Endothelial cell of umbilical vein (primary cell): ENCODE measurements around the gene OGT. TPM values are rescaled to one million over a fixed set of nuclear protein-coding genes. Genes with fewer than 3 reads are reported as not detected.

ENCODE experiments used
- BruUV-seq: library from RNA; stranded (reverse); fragments of 400-500 nt; replicated peaks from 2 replicates; lab custom pipeline; 2021; lab: Mats Ljungman, UMichigan
- CTCF ChIA-PET: fragments of 300-600, 350-600 bp; sonication (Branson Sonifier 250); formaldehyde crosslinking; loops from one replicate; lab custom pipeline; 2021; ENCODE audit warnings: antibody characterized with exemption, inconsistent platforms; lab: Charles Lee
- POLR2A ChIA-PET: fragments of 300-600, 350-600 bp; sonication (Branson Sonifier 250); formaldehyde crosslinking; loops from one replicate; lab custom pipeline; 2021; ENCODE audit warnings: antibody characterized with exemption, inconsistent platforms; lab: Charles Lee
- DNase-seq: peaks from one replicate; pipeline ENCODE4 v3.0.0-alpha.2; 2011; ENCODE audit warnings: low read depth, low spot score
- FAIRE-seq: peaks from 2 replicates; lab custom pipeline; 2011; peaks lifted over from hg19 to GRCh38; lab: Jason Lieb, UNC
- H2AFZ ChIP-seq: 2 replicates; pipeline ENCODE4 v1.6.0; 2012; ENCODE audit warnings: low read depth, low read length, control low read depth, inconsistent platforms
- H3K27ac ChIP-seq: 2 replicates; pipeline ENCODE4 v1.5.1; 2011; ENCODE audit warnings: low read depth, mild to moderate bottlenecking, control low read depth, low read length, moderate library complexity; ENCODE audit not compliant: insufficient read depth
- H3K27me3 ChIP-seq, 2 experiments: 2 replicates each; pipeline versions ENCODE4 v1.6.0 to v1.6.1; 2011; ENCODE audit warnings: low read length in 2 of 2, mixed read lengths in 1 of 2; ENCODE audit not compliant: control insufficient read depth in 2 of 2, insufficient read depth in 2 of 2
- H3K36me3 ChIP-seq, 2 experiments: 2 replicates in 1 of 2; 3 replicates in 1 of 2; pipeline ENCODE4 v1.5.1; 2011; ENCODE audit warnings: low read length in 2 of 2, mild to moderate bottlenecking in 1 of 2, moderate library complexity in 1 of 2; ENCODE audit not compliant: control insufficient read depth in 2 of 2, insufficient read depth in 2 of 2; ENCODE audit errors: extremely low read depth in 1 of 2
- H3K4me1 ChIP-seq: 3 replicates; pipeline ENCODE4 v1.5.1; 2011; ENCODE audit warnings: mild to moderate bottlenecking, low read length; ENCODE audit not compliant: control insufficient read depth, insufficient read depth; ENCODE audit errors: extremely low read depth
- H3K4me2 ChIP-seq: 2 replicates; pipeline ENCODE4 v1.6.1; 2011; ENCODE audit warnings: low read length, control low read depth, mixed read lengths; ENCODE audit not compliant: insufficient read depth
- H3K4me3 ChIP-seq, 3 experiments: fragments of 200-600 bp in 1 of 3; sonication (generic), shearing (Covaris generic) in 1 of 3; replicated peaks in 1 of 3; 2 replicates each; pipeline ENCODE4 v1.5.1; 2011 to 2016; ENCODE audit warnings: control low read depth in 3 of 3, low read length in 3 of 3, mild to moderate bottlenecking in 2 of 3, inconsistent platforms in 1 of 3, low read depth in 1 of 3, moderate library complexity in 1 of 3; ENCODE audit not compliant: insufficient read depth in 1 of 3
- H3K79me2 ChIP-seq: 2 replicates; pipeline ENCODE4 v1.6.0; 2012; ENCODE audit warnings: low read length, inconsistent platforms; ENCODE audit not compliant: control insufficient read depth, insufficient read depth
- H3K9ac ChIP-seq: replicated peaks from 2 replicates; pipeline ENCODE3; 2011; ENCODE audit warnings: low read length, control low read depth; ENCODE audit not compliant: insufficient read depth; ENCODE audit errors: extremely low read depth
- H3K9me1 ChIP-seq: replicated peaks from 3 replicates; pipeline ENCODE4 v1.6.0; 2011; ENCODE audit warnings: mild to moderate bottlenecking, low read length; ENCODE audit not compliant: control insufficient read depth, insufficient read depth; ENCODE audit errors: extremely low read depth
- H3K9me3 ChIP-seq: replicated peaks from 2 replicates; pipeline ENCODE4 v1.5.1; 2012; ENCODE audit warnings: low read length, inconsistent platforms; ENCODE audit not compliant: control insufficient read depth, insufficient read depth
- H4K20me1 ChIP-seq: replicated peaks from 2 replicates; pipeline ENCODE3; 2011; ENCODE audit warnings: mild to moderate bottlenecking, low read length; ENCODE audit not compliant: control insufficient read depth, insufficient read depth; ENCODE audit errors: extremely low read depth
- EZH2 ChIP-seq: IDR thresholded peaks from 2 replicates; pipeline ENCODE4 v1.6.1; 2012; ENCODE audit warnings: borderline replicate concordance, low read depth, mild to moderate bottlenecking, moderate library complexity, low read length, inconsistent platforms; ENCODE audit not compliant: severe bottlenecking
- FOS ChIP-seq: IDR thresholded peaks from 2 replicates; pipeline ENCODE4 v1.6.1; 2011; ENCODE audit warnings: mild to moderate bottlenecking, low read length, moderate library complexity, borderline replicate concordance; ENCODE audit not compliant: insufficient read depth
- GATA2 ChIP-seq: IDR thresholded peaks from 2 replicates; pipeline ENCODE4 v1.7.0; 2011; ENCODE audit warnings: low read depth, mild to moderate bottlenecking, moderate library complexity, mixed read lengths, low read length; ENCODE audit not compliant: insufficient read length, insufficient read depth
- JUN ChIP-seq: IDR thresholded peaks from 2 replicates; pipeline ENCODE4 v1.6.1; 2011; ENCODE audit warnings: borderline replicate concordance, low read depth; ENCODE audit not compliant: insufficient read length, insufficient read depth
- MYC ChIP-seq: IDR thresholded peaks from one replicate; pipeline ENCODE4 v1.6.1; 2011; ENCODE audit warnings: mild to moderate bottlenecking, low read depth, low read length
- POLR2A ChIP-seq: IDR thresholded peaks from 2 replicates; pipeline ENCODE4 v1.6.1; 2012; ENCODE audit warnings: low read depth, mild to moderate bottlenecking, control low read depth, low read length
- POLR2AphosphoS5 ChIP-seq: IDR thresholded peaks from 2 replicates; pipeline ENCODE4 v1.6.1; 2012; ENCODE audit warnings: low read depth, mild to moderate bottlenecking, control low read depth, low read length, moderate library complexity; ENCODE audit not compliant: insufficient read depth
- dilution Hi-C: fragments of 300-500 bp; cut with MboI; formaldehyde crosslinking; loops from one replicate; pipeline ENCODE4 v1.15.0; 2019; ENCODE audit warnings: low sequenced_read_pairs; ENCODE audit not compliant: extremely low pct_ligation_motif_present
- intact Hi-C: fragments of 100-400 bp; cut with micrococcal nuclease; formaldehyde crosslinking; loops from one replicate; pipeline ENCODE4 v1.10.0; 2022
- polyA plus RNA-seq, 4 experiments: library from polyadenylated mRNA; depleted of rRNA in 3 of 4; stranded (reverse) in 3 of 4; unstranded in 1 of 4; fragments of >200 nt; gene quantifications; 2 replicates each; pipeline versions ENCODE4 v1.2.1 to v1.2.3, GENCODE V29; 2011 to 2012; ENCODE audit warnings: missing spikeins in 1 of 4
- total RNA-seq: library from RNA; stranded (reverse); gene quantifications from 2 replicates; pipeline ENCODE4 v1.2.3, GENCODE V29; 2021
- TF ChIP-seq, protein P1 (sequence below): IDR thresholded peaks from 2 replicates; pipeline ENCODE4 v1.6.1; 2011; ENCODE audit not compliant: insufficient read depth, insufficient read length
- TF ChIP-seq, protein P2 (sequence below), 2 donors: IDR thresholded peaks; 1 replicate in 1 of 2; 2 replicates in 1 of 2; pipeline ENCODE4 v1.5.1; 2011; ENCODE audit warnings: low read length in 2 of 2, mild to moderate bottlenecking in 2 of 2, moderate library complexity in 2 of 2, control low read depth in 1 of 2, inconsistent platforms in 1 of 2, low read depth in 1 of 2; ENCODE audit not compliant: insufficient read depth in 1 of 2; ENCODE audit errors: extremely low read depth in 1 of 2

Gene OGT
- total and polyA plus RNA-seq, 2 donors (not counting 3 experiments of a cell fraction or from before 2014, with no cell fraction given), result 129 to 141 TPM

DNA sequence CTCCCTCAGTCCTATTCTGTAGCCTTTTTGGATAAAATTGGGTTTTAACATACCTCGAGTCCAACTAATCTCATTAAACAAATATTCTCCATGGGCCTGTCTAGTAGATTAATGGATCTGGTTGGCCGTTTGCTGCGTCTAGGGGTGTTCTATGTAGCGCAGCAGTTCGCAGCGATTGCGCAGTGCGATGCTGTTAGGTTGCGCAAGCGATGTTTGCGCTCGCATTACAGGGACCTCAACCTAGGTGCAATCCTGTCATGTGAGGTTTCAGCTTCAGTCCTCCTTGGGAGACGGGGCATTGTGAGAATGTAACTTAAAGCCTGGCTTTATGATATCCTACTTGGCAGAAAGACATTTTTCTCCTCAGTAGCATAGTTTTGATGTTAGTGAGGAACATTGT, 14.0 kb downstream of the OGT start:
- DNase-seq (no peak), FAIRE-seq (no peak)
- peaks cover 10% of the 10 kb centered on the region in 2 experiments for H3K36me3 ChIP-seq
- no peak overlapping the region for H3K4me2 ChIP-seq
- no peak overlapping the region for H3K27ac ChIP-seq
- CTCF ChIA-PET, result no interaction called here
- no TSS peak for BruUV-seq
- TF ChIP-seq, protein P1, sequence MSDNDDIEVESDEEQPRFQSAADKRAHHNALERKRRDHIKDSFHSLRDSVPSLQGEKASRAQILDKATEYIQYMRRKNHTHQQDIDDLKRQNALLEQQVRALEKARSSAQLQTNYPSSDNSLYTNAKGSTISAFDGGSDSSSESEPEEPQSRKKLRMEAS, result no peak
- TF ChIP-seq GATA2 (no peak), POLR2A (no peak), FOS (no peak), MYC (no peak), JUN (no peak), EZH2 (no peak), POLR2AphosphoS5 (no peak)
- TF ChIP-seq, protein P2, sequence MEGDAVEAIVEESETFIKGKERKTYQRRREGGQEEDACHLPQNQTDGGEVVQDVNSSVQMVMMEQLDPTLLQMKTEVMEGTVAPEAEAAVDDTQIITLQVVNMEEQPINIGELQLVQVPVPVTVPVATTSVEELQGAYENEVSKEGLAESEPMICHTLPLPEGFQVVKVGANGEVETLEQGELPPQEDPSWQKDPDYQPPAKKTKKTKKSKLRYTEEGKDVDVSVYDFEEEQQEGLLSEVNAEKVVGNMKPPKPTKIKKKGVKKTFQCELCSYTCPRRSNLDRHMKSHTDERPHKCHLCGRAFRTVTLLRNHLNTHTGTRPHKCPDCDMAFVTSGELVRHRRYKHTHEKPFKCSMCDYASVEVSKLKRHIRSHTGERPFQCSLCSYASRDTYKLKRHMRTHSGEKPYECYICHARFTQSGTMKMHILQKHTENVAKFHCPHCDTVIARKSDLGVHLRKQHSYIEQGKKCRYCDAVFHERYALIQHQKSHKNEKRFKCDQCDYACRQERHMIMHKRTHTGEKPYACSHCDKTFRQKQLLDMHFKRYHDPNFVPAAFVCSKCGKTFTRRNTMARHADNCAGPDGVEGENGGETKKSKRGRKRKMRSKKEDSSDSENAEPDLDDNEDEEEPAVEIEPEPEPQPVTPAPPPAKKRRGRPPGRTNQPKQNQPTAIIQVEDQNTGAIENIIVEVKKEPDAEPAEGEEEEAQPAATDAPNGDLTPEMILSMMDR (IDR thresholded peaks at IDR 0.05; ENCODE audit: extremely low read depth in 1 of 2, insufficient read depth in 1 of 2, low read depth in 1 of 2, low read length in 2 of 2), result no peak
- H3K4me1 ChIP-seq, result peaks cover 17% of the 10 kb centered on the region
- dilution Hi-C loops (no loop called here), intact Hi-C loops (no loop called here)
- no peaks in the 10 kb centered on the region for H4K20me1 ChIP-seq
- no peak overlapping the region for H3K9ac ChIP-seq
- no peak overlapping the region for H3K4me3 ChIP-seq
- H3K9me3 ChIP-seq, result no peaks in the 10 kb centered on the region
- no peaks in the 10 kb centered on the region for H3K27me3 ChIP-seq
- no peak overlapping the region for H2AFZ ChIP-seq
- peaks cover 70% of the 10 kb centered on the region for H3K79me2 ChIP-seq
- POLR2A ChIA-PET, result no interaction called here
- H3K9me1 ChIP-seq, result peaks cover 2% of the 10 kb centered on the region
